ENCODE results near the gene ZNF841.

DNA sequence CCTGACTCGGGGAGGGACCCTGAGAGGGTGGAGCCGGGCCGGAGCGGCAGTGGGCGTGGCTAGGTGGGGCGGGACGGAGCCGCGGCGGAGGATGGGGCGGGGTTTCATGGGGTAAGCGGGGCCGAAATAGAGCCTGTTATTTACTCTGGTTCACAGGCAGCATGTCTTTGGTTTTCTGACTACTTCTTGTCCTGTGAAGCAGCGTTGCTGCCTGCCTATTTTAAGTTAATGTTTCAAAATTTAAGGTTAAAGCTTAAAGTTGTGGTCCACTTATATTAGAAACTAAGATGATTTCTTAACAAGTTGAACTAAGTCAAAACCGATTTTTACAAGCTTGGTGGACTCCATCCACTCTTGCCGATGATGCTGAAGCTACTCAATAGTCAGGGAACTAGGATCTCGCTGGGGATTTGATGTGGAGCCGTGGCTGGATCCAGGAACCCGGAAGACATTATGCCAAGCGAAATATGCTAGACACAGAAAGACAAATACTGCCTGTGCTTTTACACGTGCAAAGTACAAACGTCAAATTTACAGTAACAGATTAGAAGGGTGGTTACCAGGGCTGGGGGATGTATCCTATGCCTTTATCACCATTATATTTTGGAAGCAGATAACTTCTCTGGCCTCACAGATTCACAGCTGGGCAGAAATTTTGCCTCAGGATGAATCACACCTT, 44.6 kb upstream of the ZNF841 start:
- TF ChIP-seq, protein P1, sequence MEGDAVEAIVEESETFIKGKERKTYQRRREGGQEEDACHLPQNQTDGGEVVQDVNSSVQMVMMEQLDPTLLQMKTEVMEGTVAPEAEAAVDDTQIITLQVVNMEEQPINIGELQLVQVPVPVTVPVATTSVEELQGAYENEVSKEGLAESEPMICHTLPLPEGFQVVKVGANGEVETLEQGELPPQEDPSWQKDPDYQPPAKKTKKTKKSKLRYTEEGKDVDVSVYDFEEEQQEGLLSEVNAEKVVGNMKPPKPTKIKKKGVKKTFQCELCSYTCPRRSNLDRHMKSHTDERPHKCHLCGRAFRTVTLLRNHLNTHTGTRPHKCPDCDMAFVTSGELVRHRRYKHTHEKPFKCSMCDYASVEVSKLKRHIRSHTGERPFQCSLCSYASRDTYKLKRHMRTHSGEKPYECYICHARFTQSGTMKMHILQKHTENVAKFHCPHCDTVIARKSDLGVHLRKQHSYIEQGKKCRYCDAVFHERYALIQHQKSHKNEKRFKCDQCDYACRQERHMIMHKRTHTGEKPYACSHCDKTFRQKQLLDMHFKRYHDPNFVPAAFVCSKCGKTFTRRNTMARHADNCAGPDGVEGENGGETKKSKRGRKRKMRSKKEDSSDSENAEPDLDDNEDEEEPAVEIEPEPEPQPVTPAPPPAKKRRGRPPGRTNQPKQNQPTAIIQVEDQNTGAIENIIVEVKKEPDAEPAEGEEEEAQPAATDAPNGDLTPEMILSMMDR (conservative IDR thresholded peaks at IDR 0.05), result no peak
- no peak for TF ChIP-seq EZH2 (IDR thresholded peaks at IDR 0.05; ENCODE audit: low read depth)
